HG03558 (cell line): ENCODE data around the gene PHKB.
"Not testable (repeated sequence)": the region's sequence is repeated elsewhere in the genome, so short reads cannot be mapped to it uniquely, and the experiment has no call there.

Experiments used
- ATAC-seq: cut with Tn5 transposase; IDR thresholded peaks from one replicate; pipeline ENCODE4 v1.9.1; 2021; ENCODE audit warnings: moderate number of reproducible peaks; ENCODE audit not compliant: unreplicated experiment; ENCODE audit errors: extremely low read depth

Gene PHKB

GRCh38 chr16:47468070-47468689, 7.0 kb downstream of the PHKB start:
- not testable (repeated sequence) for ATAC-seq

DNA sequence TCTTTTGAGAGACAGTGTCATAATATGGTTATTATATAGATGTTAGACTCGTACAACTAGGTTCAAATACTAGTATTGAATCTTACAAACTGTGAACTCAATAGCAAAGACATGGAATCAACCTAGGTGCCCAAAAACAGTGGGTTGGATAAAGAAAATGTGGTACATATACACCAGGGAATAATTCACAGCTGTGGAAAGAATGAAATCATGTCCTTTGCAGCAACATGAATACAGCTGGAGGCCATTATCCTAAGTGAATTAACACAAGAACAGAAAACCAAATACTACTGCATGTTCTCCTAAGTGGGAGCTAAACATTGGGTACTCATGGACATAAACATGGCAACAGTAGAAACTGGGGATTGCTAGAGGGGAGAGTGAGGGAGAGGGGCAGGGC, 8.1 kb downstream of the PHKB start:
- ATAC-seq, result no peak

DNA sequence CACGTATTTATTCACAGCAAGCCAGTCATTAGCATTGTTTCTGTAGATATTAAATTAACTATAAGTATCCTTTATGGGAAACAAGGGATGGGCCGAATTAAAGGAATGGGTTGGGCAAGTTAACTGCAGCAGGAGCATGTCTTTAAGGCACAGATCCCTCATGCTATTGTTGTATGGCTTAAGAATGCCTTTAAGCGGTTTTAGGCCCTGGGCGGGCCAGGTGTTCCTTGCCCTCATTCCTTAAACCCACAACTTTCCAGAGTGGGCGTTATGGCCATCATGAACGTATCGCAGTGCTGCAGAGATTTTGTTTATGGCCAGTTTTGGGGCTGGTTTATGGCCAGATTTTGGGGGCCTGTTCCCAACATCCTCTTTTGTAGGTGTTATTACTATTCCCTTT, 9.1 kb downstream of the PHKB start:
- ATAC-seq, result no peak

- ATAC-seq, result no peak
These were observed 9.7 kb downstream of the PHKB start for GRCh38 chr16:47470810-47471209.

DNA sequence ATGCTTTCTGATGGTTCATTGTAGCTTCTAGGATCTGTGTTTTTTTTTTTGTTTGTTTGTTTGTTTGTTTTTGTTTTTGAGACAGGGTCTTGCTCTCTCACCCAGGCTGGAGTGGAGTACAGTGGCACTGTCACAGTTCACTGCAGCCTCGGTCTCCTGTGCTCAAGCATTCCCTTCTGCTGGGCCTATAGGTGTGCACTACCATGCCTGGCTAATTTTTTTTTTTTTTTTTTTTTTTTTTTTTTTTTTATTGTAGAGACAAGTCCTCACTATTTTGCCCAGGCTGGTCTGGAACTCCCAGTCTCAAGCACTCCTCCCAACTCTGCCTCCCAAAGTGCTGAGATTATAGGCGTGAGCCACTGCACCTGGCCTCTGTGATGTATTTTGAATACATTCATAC, 11.9 kb downstream of the PHKB start:
- not testable (repeated sequence) for ATAC-seq

- ATAC-seq, result no peak
These were observed 12.7 kb downstream of the PHKB start for GRCh38 chr16:47473792-47474191.

- ATAC-seq, result no peak
These were observed 14.7 kb downstream of the PHKB start for GRCh38 chr16:47475786-47476185.

GRCh38 chr16:47476654-47477345, 15.7 kb downstream of the PHKB start:
- no peak for ATAC-seq

- no peak for ATAC-seq
These were observed 16.5 kb downstream of the PHKB start for GRCh38 chr16:47477679-47478078.

DNA sequence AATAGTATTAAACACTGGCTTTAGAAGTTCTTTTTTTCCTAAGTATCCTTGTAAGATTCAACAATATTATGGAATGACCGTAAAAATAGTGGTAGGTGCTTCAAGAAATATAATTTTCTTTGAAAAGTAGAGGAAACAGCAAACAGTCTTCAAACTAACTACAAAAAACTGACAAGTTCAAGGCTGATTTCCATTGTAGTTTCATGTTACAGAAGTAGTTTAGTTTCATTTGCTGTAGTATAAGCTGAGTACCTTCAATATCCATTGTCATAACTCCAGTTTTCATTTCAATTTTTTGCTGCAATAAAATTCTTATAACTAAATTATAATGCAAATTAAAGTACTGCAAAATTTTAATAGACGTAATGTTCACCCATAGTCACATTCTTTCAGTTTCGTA, 19.3 kb downstream of the PHKB start:
- no peak for ATAC-seq

DNA sequence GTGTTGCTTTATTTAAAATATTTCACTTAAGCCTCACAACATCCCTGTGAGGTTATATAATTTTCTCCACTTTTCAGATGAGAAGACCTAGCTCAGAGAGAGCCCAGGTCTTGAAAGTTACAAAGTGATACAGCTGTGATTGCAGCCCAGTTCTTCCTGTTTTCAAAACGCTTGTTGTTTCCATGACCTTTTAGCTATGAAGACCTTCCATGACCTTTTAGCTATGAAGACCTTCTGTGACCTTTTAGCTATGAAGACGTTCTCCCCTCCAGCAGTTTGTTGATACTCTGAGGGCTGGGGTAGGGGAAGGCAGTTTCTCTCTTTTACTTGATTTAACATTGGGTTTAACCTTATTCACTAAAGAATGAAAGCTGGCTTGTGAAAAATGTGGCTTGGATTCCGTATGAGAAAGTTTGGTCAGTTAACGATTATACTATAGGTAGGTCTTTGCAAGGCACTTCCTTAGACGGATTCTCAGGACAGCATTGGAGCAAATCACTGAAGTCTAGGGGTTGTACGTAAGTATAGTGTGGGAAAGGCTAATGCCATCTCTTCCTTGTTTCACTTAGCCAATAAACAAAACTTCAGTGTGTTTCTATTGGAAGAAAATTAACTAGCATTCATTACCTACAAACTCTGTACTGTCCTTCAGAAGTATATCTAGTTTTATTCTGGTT, 20.7 kb downstream of the PHKB start:
- ATAC-seq, result no peak

DNA sequence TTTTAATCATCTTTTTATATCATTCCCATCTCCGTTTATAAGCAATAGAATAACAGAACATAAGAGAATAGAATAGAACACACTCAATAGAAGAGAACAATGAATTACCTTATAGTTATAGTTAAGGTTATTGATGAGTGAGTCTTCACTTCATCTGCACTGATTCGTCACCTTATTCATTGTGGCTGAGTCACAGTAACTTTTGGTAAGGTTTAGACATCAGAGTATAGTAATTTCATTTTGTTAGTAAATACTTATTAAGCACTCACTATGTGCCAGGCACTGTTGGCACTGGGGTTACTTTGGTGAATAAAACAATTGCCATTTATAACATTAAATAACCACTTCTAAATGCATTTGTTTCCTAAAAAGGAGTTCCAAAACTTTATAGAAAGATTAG, 22.5 kb downstream of the PHKB start:
- no peak for ATAC-seq

DNA sequence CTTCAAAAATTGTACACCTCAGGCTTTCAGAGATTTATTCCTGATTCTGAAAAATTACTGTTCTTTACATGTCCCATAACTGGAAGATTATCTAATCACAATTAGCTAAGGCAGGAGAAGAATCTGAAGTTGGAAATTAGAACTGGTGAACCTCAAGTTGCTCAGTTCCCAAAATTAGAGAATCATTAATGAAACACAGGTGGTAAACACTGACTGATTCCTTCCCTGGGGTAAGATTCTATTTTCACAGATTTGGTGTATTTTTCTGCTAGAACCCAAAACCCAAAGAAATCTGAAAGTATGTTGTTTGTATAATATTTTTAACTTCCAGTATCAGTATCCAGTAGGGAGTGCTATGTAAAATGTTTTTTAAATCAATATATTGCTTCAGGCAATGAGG, 25.7 kb downstream of the PHKB start:
- ATAC-seq, result no peak

GRCh38 chr16:47488051-47488450, 26.9 kb downstream of the PHKB start:
- no peak for ATAC-seq

GRCh38 chr16:47490471-47490870, 29.3 kb downstream of the PHKB start:
- no peak for ATAC-seq

DNA sequence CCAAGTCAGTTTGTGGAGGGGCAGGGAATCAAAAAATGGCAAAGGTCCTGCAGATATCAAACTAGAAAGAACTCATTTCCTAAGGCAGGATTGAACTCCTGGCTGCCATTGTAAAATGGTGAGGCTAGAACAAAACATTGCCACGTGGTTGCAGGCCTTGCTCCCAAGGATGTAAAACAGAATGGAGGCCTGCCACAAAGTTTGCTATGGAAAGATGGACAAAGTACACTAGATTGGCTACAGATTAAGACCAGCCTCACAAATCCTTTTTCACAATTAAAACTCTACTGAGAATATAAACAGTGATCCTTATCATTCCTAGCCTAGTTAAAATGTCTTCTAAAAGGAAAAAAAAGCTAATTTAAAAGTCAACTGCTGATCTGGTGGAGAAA, 30.9 kb downstream of the PHKB start:
- no peak for ATAC-seq

DNA sequence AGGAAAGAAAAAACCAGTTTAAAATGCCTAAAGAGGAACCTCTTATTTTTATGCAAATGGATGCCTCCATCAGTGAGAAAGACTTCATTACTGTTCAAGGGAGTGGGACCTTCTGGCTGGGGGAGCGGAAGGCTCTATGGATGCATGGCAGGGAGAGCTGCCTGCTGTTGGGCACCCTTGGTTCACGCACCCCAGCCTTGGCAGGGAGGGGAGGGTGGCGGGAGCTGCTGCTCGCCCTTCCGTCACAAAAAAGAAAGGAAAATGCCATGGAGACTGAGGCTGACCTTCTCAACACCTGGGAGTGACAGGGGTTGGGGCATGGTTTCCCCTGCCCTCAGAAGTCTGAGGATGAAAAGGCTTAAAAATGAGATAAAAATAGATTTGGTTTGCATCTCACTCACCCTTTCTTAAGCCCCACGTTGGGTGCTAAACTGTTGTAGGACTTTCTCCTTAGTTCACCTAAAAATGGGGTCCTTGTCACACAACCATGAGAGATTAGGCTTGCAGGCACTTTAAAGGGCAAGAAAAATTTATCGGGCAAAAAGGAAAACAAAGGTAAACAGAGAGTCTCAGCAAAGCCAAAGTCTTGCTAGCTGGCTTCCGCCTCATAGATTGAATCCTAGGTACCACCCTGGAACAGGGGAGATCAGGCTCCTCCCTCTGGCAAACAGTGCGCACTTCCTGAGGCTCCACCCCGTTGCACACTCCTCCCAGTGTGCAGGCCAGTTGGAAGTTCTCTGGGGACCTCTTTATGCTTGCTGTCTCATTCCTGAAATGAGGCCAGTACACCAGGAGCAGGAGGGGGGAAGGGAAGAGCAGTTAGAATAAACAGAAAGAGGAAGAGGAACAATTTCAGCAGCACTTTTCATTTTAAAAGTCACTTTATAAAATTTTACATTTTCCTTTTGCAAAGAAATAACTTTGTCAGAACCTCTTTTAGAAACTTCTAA, 31.6 kb downstream of the PHKB start:
- ATAC-seq, result peak; percentile 61

DNA sequence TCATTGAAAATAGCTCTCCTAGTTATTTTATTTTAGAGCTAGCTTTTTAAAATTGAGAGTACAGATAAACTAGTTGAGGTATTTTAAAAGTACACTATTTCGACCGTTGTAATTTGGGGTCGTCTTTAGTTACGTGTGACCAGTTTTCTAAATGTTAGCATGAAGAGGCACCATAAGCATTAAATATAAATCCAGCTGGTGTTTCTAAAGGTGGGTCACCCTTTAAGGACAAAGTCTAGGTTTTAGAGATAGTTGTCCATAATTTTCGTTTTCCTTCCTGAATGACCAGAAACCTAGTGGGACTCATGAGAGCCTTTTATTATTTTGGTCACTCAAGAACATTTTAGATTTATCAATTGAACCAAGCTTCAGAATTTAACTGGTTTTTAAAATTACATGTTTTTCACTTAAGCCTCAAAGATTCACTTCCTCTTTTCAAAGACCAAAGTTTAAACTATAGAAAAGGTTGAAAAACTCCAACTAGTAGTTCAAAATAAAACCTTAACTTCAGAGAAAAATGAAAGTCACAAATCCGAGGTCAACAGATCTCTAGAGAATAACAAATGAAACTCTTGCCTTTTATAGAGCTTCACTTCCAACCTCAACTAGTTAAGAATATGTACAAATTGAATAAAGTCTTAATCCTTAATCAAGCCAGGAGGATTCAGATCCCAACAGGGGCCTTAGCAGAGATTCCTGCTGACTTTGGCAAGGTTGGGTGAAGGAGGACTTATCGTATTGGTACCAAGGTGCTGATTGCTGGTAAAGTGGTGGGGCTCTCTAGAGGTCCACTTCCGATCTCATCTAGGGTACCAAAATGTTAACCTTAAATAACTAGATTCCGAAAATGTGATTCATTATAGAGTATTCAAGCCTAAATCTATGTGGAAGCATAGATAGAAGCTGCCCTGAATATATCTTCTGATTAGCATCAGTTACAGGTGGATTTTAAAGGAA, 32.5 kb downstream of the PHKB start:
- no peak for ATAC-seq

DNA sequence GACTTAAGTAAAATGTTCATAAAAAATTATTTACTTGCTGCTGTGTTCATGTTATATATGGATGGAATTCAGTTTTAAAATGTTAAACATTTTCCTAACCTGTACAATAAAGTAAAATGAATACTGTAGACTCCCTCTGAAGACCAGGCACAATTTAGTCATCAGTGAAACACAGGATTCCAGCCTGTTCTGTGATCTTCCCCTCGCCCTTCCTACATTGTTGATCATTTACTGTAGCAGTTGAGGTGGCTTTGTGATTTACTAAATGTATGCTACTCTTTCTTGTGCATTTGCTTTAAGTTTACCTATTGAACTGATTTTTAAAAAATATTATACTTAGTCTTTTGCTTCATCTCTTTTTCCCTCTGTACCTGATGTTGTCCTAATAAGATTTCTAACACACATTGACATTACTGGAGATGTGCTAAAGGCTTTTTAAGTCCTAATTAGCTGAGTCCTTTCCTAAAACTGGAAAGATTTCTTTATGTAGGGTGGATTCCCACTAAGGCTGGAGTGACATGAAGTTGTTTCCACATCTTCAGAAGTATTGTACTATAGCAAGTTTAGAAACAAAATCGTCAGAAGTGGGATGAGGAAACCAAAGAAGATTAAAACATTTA, 38.1 kb downstream of the PHKB start:
- no peak for ATAC-seq
